ENCODE data around the gene FUT8.
"Not testable (repeated sequence)": the region's sequence is repeated elsewhere in the genome, so short reads cannot be mapped to it uniquely, and the experiment has no call there.

The FUT8 gene

DNA sequence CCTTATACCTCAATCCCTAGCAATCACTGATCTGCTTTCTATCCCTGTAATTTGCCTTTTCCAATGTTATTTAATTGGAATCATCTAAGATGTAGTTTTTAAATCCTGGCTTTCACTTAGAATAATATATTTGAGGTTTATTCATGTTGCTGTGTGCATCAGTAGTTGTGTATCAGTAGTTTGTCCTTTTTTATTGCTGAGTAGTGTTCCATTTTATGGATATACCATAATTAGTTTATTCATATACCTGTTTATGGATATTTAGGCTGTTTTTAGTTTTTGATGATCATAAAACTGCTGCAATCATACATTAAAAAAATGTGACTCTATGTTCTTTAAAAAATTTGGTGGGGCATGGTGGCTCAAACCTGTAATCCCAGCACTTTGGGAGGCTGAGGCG is 43.7 kb downstream of the FUT8 start:
- DNase-seq = no peak

DNA sequence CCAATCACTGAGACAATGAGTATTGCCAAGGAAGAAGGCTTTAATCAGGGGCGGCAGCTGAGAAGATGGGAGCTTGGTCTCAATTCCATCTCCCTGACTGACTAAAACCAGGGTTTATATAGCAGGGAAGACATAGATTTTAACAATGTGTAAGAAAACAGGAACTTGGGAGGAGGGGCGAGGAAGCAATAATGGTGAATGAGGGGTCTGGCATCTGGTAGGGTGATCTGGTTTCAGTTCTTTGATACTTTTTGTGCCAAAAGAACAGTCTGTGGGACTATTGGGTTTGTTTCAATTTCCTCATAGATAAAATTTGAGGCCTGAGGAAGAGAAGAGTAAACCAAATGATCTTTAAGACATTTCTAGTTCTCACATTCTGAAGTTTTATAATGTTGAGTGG is 49.2 kb downstream of the FUT8 start:
- no peak for DNase-seq

DNA sequence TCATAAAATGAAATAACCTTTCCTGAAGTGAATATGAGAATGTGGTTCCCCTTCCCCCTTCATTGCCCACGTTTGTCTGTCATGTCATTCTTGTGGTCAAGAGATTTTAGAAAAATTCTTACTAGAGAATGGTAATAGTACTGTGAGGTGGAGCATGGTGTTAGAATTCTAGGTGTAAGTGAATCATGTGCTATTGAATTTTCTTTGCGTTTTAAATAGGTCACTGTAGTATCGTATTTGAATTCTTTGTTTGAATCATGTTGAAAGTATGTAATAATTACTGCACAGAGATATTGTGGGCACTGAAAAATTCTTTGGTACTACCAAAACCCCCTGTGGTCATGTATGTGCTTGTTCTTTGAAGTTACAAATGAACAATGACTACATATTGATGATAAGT is 49.9 kb downstream of the FUT8 start:
- peak; percentile 21 for DNase-seq

- no peak for DNase-seq
These were observed 53.1 kb downstream of the FUT8 start for GRCh38 chr14:65465584-65465983.

DNA sequence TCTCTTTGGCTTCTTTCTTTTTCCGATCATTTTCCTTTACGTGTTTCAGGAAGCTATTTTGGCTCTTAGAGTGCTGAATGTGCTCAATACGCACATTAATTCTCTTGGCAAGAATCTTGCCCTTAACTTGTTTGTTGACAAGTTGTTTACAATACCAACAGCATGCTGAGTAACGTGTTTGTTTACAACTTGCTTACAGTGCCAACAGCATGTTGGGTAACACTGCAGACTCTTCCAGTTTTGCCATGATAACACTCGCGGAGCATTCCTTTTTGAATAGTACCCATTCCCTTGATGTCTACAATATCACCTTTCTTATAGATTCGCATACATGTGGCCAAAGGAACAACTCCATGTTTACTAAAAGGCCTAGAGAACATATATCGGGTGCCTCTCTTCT is 55.4 kb downstream of the FUT8 start:
- not testable (repeated sequence) for DNase-seq

- no peak for DNase-seq
These were observed 57.4 kb downstream of the FUT8 start for GRCh38 chr14:65469903-65470302.

GRCh38 chr14:65470404-65470880 is 57.9 kb downstream of the FUT8 start:
- DNase-seq = no peak

DNA sequence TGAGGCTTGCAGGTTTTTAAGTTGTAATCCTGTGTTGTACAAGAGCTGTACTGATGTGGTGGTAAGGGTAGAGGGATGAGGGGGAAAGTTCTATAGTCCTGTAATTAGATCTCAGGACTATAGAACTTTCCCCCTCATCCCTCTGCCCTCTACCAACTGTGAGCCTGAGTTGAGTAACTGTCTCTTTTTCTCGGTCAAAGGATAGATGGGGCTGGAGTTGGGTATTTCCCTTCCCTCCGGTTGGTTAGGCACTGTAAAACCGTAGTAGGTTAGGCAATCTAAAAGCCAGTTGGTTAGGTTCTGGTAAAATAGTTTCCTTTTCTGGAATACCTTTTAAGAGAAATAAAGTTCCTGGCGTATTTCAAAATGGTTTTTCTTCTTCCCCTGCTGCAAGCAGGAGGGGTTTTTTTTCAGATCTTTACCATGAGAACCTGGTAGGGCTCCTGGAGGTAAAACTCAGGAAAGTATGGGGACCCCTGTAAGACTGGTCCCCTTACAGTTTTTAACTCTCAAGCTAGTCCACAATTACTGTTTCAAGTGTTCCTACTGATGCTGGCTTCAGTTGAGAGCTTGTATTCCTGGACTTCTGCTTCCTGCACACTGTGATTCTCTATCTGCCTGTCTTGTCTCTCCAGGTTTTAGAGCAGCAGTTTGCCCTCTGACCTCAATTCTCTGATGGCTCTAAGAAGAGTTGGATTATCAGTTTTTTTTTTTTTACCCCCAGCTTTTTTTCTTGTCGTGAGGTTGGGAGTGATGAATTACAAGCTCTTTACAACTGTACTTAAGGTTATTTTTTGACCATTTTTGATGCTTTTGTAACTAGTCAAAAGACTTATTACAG is 58.7 kb downstream of the FUT8 start:
- DNase-seq = no peak

GRCh38 chr14:65472189-65472588 is 59.7 kb downstream of the FUT8 start:
- no peak for DNase-seq

GRCh38 chr14:65476273-65476941 is 63.9 kb downstream of the FUT8 start:
- no peak for DNase-seq

- no peak for DNase-seq
These were observed 64.4 kb downstream of the FUT8 start for GRCh38 chr14:65476942-65477318.

- no peak for DNase-seq
These were observed 65.5 kb downstream of the FUT8 start for GRCh38 chr14:65478017-65478416.

DNA sequence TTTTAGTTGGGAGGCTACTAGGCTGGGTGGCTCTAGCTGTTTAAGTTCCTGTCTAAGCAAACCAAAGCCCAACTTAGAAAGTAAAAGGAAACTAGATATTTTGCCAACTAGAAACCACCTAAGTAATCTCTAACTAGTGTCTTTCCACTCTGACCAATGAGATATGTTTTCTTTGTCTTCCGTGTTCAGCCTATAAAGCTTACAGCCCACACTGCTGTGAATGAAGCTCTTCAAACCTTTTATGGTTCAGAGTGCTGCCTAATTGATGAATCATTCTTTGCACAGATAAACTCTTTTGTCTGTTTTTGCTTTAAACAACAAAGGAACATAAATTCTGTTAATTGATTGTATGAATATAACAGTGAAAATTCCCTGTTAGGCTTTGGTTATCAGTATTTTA is 66.1 kb downstream of the FUT8 start:
- no peak for DNase-seq

GRCh38 chr14:65479386-65479785 is 66.9 kb downstream of the FUT8 start:
- DNase-seq = no peak

DNA sequence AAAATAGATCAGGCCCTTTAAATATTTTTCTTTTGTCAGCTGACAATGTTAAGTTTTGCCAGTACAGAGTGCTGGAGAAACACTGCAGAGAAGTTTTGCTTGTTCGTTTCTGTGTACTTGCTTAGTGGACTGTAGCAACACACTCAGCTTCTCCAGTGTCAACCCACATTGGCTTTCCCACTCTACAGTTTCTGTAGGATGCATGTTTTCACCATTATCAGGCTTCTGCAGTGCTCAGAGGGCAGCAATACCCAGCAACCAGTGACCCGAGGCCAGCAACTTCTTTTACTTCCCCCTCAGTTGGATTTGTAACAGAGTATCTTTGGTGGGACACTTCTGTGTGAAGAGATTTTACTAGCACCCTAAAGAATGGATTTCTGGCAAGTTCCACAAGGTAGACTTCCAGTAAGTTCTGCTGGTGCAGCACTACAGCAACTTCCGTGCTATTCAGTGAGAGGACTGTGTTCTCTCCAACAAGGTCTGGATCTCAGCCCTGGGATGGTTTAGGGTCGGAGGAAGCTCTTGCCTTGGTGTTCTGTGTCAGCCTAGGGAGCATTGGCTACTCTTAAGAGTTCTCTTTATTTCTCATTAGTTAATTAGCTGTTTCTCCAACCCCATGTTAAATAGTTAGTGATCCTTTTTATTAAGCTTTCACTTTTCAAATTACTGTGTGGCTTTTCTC is 70.4 kb downstream of the FUT8 start:
- no peak for DNase-seq

- no peak for DNase-seq
These were observed 71.1 kb downstream of the FUT8 start for GRCh38 chr14:65483647-65484046.

DNA sequence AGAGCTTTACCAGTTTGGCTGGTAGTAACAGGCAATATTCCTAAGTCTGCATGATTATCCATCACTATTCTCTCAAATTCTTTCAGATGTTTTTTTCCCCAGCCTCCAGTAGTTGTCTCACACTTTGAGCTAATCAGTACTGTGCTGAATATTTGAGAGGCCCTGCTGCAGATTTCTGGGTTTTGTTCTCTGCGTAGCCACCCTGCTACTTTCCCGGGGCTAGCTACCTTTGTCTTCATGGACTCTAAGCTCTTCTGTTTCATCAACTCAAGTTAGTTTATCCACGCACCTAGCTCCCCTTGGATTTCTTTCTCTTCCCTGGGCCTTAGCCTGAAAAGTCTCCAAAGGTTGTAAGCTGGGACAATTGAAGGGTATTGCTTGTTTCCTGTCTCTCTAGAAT is 73.0 kb downstream of the FUT8 start:
- no peak for DNase-seq

DNA sequence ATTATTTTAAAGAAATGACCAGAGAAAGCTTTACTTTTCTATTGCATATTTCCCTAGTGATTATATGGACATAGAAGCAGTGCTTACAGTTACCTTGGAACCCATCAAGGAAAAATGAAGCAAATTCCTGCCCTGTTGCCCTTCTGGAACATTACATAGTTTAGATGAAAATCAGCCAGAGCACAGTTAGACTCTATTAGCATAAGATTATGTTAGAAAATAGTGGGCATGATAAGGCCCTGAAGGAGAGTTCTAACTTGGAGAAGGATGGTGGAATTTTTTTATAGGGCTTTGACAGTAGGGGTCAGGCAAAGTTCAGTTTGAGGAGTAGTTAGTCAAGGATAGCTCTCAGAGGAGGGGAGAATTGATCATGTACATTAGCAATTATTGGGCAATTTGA is 74.3 kb downstream of the FUT8 start:
- DNase-seq = no peak

DNA sequence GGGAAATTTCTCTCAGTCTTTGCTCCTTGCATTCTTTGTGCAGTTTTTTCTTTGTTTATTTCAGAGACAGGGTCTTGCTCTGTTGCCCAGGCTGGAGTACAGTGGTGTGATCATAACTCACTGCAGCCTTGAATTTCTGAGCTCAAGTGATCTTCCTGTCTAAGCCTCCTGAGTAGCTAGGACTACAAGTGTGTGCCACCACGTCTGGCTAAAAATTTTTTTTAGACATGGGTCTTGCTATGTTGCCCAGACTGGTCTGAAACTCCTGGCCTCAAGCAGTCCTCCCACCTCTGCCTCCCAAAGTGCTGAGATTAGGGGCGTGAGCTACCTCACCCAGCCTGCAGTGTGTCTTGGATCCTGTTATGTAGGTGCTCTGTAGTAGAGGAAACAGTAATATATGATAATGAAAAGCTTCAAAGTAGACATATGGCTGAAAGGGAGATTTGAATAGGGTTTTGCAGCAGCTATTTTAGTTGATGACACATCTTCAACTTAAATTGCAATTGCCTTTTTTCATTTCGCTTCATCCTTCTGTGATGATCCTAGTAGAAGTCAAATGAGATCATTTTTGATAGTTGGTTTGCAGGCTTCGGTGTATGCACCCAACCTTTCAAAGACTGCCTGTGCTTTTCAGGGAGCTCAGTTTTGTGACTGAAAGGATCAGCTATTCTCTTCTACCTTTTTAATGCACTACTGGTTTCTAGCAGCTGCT is 75.4 kb downstream of the FUT8 start:
- no peak for DNase-seq

GRCh38 chr14:65491274-65491673 is 78.7 kb downstream of the FUT8 start:
- no peak for DNase-seq

DNA sequence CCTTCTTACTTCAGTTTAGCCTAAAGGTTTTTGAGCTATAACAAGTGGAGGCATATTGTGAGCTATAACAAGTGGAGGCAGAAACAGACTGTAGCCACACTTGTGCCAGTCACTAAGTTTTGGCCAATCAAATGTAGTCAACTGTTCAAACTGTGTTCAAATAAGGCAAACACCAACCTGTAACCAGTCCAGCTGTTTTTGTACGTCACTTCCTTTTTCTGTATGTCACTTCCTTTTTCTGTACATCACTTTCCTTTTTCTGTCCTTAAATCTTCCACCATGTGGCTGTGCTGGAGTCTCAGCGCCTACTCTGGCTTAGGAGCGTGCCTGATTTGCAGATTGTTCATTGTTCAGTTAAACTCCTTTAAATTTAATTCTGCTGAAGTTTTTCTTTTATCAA is 79.7 kb downstream of the FUT8 start:
- DNase-seq = no peak

GRCh38 chr14:65495196-65495595 is 82.7 kb downstream of the FUT8 start:
- DNase-seq = no peak

Measured in stimulated activated CD4-positive, alpha-beta T cell treated with anti-CD3 and anti-CD28 coated beads, Interleukin-4, amount 100 ng/mL, for 24 hours (primary cell).